ENCODE data around the gene CACTIN. TPM values are rescaled to one million over a fixed set of nuclear protein-coding genes. Genes with fewer than 3 reads are reported as not detected.
"Not testable (repeated sequence)": the region's sequence is repeated elsewhere in the genome, so short reads cannot be mapped to it uniquely, and the experiment has no call there.

The CACTIN gene
- total RNA-seq, 1 experiment from 2014 or later: 31.1 TPM

DNA sequence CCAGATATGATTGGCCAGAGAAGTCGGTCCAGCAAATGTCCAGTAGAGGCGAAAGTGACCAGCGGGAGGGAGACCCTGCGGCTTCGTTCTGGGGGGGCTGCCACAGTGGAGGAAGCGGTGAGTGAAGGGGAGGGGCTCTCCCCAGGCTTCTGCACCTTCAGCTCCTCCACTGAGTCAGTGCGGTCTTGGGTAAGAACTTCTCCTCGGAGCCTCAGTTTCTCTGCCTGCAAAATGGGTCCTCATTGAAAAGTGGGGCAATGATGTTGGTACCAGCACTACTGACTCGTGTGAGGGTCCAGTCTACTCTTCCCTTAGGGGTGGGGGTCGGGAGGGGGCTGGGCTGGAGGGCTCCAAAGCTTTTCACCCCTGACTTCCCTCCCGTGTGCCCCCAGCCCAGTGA, 37.2 kb downstream of the CACTIN start:
- DNase-seq (ENCODE audit: low read depth): no peak

DNA sequence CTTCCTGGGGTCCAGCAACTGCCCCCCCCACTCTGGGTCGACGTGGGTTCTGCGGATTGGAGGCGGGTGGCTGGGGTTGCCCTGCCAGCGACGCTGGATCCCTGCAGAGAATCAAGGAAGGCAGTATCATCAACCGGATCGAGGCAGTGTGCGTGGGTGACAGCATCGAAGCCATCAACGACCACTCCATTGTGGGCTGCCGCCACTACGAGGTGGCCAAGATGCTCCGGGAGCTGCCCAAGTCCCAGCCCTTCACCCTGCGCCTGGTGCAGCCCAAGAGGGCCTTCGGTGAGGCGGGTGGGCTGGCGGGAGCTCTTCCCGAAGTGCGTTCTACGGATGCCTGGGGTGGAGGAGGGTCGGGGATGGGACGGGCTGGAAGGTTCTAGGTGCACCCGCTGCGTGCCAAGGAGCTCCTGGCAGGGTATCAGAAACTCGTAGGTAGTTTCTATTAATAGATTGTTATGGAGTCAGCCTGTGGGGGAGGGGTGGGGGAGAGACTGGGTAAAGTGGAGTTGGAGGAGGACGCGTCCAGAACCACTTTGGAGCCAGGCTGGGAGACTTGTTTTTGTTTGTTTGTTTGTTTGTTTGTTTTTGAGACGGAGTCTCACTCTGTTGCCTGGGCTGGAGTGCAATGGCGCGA, 39.8 kb downstream of the CACTIN start:
- no peak for DNase-seq (ENCODE audit: low read depth)

DNA sequence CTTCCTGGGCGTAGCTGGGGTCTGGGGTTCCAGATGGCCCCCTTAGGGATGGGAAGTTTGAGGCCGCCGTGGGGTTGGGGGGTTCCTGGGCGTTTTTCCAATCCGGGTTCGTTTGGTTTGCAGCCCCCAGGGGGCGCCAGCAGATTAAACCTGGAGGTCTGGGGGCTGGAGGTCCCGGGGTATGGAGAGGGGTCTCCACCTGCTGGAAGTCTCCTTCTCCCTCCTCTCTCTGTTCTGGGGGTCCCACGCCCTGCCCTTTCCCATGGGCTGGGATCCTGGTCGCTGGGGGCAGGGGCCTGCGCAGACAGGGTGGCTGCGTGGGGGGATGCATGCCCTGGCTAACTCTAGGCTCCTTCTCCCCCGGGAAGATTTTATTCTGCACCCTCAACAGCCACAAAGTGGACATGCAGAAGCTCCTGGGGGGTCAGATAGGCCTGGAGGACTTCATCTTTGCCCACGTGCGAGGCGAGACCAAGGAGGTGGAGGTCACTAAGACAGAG, 40.4 kb downstream of the CACTIN start:
- no peak for DNase-seq (ENCODE audit: low read depth)

DNA sequence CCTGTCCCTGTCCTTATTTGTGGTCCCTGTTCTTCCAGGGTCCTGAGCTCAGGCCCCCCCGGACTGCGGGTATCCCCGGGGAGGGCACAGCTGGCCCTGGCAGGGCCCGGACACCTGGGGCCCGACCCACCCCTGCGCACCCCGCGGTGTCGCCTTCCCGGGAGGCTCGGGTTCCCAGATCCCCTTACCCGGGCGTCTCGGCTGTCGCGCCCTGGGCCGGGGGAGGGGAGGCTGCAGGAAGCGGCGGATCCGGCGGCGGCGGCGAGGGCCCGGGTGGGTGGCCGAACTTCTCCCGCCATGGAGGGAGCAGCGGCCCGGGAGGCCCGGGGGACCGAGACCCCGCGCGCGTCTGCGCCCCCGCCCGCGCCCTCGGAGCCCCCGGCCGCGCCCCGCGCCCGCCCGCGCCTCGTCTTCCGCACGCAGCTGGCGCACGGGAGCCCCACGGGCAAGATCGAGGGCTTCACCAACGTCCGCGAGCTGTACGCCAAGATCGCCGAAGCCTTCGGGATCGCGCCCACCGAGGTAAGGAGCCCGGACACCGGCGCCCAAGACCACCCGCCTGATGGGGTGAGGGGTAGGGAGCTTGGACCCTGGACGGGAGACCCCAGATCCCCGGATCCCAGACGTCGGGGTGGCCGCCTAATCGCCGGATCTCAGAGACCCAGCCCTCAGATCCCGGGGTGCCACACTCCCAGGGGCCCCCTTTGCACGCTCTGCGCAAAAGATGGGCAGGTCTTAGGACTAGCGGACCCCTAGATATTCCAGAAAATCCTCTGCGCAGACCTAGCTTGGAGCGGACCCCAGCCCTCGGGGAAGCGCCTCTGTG, 41.1 kb downstream of the CACTIN start, which contains the start of gene GIPC3:
GIPC3 (plus strand) TSS at position 178 of the 826 bp plus-strand sequence; CDS start at position 298, 120 bp downstream.
- no peak for DNase-seq (ENCODE audit: low read depth)

DNA sequence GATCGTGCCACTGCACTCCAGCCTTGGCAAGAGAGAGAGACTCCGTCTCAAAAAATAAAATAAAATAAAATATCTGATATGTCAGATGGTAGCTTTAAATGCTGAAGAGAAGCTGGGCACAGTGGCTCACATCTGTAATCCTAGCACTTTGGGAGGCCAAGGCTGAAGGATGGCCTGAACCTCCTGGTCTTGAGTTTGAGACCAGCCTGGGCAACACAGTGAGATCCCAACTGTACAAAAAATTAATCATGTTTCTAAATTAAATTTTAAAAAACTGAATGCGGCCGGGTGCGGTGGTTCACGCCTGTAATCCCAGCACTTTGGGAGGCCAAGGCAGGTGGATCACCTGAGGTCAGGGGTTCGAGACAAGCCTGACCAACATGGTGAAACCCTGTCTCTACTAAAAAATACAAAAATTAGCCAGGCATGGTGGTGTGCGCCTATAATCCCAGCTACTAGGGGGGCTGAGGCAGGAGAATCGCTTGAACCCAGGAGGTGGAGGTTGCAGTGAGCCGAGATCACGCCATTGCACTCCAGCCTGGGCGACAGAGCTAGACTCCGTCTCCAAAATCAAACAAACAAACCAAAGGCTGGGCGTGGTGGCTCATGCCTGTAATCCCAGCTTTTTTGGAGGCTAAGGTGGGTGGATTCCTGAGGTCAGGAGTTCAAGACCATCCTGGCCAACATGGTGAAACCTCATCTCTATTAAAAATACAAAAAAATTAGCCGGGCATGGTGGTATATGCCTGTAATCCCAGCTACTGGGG, 42.4 kb downstream of the CACTIN start:
- not testable (repeated sequence) for DNase-seq (ENCODE audit: low read depth)

DNA sequence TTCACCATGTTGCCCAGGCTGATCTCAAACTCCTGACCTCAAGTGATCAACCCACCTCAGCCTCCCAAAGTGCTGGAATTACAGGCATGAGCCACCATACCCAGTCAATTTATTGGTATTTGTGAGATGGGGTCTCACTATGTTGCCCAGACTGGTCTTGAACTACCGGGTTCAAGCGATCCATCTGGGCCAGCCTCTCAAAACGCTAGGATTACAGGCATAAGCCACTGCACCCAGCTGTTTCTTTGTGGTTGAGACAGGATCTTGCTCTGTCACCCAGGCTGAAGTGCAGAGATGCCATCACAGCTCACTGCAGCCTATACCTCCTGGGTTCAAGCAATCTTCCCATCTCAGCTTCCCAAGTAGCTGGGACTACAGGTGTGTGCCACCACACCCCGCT, 44.8 kb downstream of the CACTIN start:
- DNase-seq (ENCODE audit: low read depth): not testable (repeated sequence)

DNA sequence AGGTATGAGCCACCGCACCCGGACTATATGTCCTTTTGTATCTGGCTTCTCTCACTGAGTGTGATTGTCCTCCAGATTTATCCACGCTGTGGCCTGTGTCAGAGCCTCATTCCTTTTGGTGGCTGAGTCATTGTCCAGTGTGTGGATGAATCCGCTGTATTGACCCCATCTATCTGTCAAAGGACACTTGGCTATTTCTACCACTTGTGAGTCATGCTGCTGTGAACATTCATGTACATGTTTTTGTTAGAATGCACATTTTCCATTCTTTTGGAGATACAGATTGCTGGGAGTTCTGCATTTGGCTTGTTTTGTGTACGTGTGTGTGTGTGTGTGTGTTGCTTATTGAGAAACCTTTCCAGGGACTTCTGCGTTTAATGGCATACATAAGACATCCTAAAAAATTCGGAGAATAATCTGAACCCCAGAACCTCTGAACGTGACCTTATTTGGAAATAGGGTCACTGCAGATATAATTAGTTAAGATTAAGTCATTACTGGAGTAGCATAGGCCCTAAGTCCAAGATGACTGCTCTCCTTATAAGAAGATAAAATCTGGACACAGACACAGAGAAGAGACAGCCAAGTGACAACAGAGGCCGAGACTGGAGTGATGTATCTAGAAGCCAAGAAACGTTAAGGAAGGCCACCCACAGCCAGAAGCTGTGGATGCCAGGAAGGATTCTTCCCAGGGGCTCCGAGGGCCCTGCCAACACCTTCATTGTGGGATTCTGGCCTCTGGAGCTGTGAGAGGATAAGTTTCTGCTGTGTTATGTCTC, 46.2 kb downstream of the CACTIN start:
- peak; percentile 96 for DNase-seq (ENCODE audit: low read depth)

DNA sequence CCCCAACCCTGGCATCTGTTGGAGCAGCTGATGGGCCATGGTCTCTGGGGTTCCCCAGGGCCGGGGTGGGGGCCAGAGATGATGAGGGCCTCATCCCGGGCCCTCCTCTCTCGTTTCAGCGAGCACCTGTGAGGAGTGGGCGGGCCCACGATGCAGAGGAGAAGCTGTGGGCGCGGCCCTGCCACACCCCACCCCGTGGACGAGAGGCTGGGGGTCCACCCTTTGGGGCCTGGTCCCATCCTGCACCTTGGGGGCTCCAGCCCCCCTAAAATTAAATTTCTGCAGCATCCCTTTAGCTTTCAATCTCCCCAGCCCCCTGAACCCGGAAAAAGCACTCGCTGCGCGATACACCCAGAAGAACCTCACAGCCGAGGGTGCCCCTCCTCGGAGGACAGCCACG, 48.2 kb downstream of the CACTIN start:
- no peak for DNase-seq (ENCODE audit: low read depth)

DNA sequence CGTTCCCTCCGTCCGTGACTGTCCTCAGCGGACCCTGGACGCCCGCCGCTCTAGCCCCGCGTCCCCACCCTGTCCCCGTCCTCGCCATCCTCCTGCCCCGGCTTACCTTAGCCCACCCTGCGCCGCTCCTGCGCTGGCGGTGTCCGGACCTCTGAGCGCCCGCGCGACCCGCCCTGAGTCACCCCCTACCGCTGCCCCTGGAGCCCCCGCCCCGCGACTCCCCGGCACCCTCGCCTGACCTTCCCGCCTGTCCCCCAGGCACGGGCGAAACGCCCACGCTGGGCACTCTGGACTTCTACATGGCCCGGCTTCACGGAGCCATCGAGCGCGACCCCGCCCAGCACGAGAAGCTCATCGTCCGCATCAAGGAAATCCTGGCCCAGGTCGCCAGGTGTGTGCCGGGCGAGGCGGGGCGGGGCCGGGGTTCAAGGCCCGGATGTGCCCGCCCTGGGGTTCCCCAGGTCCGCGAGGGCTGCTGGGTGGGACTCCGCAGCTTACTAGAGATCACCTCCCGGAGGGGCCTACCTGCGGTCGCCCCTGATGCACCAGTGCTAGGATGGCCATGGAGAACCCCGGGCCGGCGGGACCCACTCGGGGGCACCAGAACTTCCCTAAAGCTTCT, 48.8 kb downstream of the CACTIN start:
- DNase-seq (ENCODE audit: low read depth): no peak

DNA sequence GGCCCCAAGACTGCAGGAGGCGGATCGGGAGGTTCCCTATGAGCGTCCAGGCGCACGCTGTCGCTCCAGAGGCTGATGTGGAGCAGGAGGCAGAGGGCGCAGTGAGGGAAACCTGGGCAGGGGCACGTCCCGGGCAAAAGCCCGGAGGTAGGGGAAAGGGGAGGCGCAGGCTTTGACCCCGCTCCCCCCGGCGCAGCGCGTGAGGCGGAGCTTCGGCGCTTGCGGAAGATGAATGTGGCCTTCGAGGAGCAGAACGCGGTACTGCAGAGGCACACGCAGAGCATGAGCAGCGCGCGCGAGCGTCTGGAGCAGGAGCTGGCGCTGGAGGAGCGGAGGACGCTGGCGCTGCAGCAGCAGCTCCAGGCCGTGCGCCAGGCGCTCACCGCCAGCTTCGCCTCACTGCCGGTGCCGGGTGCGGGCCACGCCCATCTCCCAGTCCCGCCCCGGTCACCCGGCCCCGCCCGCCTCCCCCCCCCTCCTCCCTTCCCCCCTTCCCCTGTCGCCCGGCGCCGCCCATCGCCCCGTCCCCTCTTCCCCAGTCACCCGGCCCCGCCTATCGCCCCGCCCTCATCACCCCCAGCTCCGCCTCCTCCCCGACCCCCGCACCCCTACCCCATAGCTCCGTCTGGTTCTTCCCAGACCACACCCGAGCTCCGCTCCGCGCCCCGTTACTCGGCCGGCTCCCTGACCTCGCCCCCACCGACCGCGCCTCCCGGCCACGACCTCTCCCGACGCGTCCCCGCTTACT, 49.7 kb downstream of the CACTIN start:
- DNase-seq (ENCODE audit: low read depth): no peak

DNA sequence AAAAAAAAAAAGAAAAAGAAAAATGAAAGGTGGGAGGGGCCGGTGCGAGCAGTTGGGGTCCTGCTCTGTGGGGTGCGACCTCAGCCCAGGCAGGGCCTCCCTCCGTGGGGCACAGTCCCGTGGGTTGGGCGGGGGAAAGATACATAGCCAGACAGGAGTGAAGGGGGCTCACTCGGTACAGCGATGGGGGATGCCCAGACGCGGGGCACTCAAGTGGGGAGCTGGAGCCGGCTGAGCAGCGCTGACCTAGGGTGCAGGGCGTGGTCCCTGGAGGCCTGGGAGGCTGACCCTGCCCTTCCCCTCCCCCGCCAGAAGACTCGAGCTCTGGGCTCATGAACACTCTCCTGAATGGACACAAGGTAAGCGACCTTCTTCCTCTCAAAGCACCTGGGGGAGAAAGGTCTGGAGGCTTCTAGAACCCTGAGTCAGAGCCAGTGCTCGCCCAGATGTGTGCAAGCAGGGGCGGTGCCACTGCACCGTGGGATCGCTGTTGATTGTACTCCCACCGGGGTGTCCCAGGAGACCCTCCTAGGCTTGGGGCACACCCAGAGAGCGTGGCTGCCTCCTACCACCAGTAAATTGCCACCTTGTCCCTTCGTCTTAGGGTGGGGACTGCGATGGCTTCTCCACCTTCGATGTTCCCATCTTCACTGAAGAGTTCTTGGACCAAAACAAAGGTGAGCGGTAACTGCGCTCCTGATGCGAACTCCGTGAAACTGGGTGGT, 50.5 kb downstream of the CACTIN start:
- DNase-seq (ENCODE audit: low read depth): no peak

DNA sequence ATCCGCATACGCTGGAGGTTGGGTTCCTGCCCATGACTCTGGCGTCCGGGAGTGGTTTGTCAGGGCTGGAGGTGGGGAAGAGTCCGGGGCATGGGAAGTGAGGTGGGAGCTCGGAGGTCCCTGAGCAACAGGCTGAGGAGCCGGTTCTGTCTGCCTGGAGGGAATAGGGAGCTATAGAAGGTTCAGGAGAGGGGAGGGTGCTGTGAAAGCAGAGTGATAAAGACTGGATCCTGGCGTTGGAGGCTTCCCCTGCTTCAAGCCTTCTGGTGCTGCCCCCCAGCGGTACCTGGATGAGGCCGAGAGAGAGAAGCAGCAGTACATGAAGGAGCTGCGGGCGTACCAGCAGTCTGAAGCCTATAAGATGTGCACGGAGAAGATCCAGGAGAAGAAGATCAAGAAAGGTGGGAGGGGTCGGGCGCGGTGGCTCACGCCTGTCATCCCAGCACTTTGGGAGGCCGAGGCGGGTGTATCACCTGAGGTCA, 51.3 kb downstream of the CACTIN start:
- no peak for DNase-seq (ENCODE audit: low read depth)

DNA sequence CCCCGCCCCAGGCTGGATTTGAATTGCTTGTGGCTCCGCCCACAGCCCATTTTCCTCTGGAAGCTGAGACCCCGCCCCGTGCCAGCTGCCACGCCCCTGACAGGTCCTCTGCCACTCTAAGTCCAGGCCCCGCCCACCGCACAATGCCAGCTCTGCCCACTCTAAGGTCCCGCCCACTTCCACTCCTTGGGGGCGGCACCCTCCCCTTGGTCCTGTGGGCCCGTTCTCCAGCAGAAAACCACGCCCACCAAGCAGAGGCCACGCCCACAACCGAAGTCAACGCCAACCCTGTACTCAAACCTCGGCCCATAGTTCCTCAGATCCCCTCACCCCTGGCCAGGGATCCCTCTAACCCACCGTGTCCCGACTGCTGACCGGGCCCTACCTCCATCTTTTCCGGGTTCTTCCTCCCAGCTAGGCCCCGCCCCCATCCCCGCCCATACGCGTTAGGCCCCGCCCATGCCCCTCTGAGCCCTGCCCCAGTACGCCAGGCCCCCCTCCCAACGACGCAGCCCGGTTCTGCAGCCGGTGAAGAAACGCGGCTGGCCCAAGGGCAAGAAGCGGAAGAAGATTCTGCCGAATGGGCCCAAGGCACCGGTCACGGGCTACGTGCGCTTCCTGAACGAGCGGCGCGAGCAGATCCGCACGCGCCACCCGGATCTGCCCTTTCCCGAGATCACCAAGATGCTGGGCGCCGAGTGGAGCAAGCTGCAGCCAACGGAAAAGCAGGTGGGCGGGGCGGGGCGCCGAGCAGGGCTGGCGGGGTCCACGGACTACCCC, 52.5 kb downstream of the CACTIN start:
- DNase-seq (ENCODE audit: low read depth): peak; percentile 88

DNA sequence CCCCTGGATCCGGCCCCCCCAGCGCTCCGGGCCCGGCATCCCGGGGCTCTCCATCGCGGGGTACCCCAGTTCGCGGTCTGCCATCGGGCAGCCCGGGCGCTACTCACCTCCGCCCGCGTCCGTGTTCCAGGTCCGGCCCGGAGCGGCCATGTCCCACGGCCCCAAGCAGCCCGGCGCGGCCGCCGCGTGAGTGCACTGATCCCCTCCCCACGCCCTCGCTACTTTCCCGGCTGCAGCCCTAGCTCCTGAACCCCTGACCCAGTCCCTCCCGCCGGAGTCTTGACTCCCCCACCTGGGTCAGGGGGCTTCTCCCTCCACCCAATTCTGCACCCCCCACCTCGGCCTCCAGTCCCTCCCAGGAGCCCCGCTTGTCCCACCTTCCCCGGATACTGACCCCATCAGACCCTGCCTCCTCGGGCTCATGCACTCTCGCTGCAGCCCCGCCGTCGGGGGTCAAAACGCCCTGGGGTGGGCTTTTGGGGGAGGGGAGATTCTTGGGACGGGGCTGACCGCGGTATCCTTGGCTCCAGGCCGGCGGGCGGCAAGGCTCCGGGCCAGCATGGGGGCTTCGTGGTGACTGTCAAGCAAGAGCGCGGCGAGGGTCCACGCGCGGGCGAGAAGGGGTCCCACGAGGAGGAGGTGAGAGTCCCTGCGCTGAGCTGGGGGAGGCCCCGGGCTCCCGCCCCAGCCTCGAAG, 53.3 kb downstream of the CACTIN start:
- DNase-seq (ENCODE audit: low read depth): peak; percentile 24

DNA sequence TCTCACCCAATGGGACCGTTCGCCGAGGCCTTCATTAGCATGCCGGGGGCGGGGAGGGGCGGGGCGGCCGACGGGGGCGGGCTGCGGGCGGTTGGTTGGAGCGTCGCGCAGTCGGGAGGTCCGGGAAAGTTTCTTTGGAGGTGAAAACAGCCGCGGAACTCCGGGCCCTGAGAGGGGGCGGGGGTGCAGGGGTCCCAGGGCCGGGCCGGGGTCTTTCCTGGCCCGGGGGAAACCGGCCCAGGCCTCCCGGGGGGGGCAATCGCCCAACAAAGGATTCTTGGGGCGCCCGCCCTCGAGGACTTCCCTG, 53.8 kb downstream of the CACTIN start, which contains the start of gene HMG20B:
HMG20B (plus strand) TSS at position 90 of the 307 bp plus-strand sequence. CDS start 366 bp downstream, outside the sequence.
- no peak for DNase-seq (ENCODE audit: low read depth)

DNA sequence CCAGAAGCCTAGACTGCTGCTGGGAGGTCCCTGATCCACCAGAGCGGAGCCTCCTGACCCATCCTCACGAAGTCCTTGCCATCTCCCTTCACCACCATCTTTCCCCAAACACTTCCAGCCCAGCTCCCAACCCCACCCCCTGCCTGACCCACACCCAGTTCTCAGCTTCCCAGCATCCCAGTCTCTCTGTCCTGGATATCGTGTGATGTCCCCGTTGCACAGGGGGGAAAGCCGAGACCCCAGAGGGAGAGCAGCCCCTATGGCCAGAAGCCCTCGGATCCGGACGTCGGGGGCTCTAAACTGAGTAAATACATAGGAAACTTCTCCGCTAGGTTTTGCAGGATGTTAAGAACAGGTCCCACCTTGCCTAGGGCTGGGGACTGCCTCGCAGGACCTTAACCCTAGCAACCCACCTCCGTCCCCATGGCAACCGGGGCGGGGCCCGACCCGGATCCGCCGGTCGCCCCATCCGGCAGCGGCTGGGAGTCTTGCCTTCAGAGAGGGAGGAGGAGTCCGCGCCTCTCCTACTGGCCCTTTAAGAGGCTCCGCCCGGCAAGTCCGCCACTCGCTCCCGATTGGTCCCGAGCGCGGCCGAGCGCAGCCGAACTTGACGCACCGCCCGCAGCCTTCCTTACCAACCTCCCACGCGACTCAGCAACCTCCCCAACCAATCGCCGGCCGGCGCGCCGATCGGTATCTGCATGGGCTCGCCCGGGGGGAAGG, 54.3 kb downstream of the CACTIN start:
- DNase-seq (ENCODE audit: low read depth): peak; percentile 100

DNA sequence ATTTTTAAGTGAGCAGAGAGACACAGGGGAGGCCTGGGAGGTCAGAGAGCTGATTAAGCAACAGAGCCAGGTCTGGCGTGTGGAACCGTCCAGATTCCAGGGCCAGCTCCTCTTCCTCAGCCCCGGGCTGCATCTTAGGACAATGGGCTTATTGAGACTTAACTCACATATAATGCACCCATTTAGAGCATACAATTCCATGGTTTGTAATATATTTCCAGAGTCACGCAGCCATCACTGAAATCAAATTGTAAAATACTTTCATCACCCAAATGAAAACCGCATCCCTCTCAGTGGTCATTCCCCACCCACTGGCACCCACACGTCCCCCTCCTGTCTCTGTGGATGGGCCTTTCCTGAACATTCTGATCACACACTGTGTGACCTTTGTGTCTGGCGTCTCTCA, 56.0 kb downstream of the CACTIN start:
- no peak for DNase-seq (ENCODE audit: low read depth)

Measured in M059J (cell line).